Breast epithelium (tissue), 3 donors: ENCODE measurements around the gene NR3C2.

Experiments used
- CTCF ChIP-seq, 3 donors: fragments of 450-650 bp; IDR thresholded peaks; one replicate each; pipeline ENCODE4 v1.5.1; 2016 to 2017; ENCODE audit warnings: antibody characterized with exemption in 3 of 3, mild to moderate bottlenecking in 3 of 3, moderate library complexity in 3 of 3
- POLR2A ChIP-seq: fragments of 450-650 bp; IDR thresholded peaks from one replicate; pipeline ENCODE4 v1.6.1; 2016; ENCODE audit warnings: antibody characterized with exemption, mild to moderate bottlenecking, moderate library complexity

- no peak for TF ChIP-seq POLR2A
- no peak for TF ChIP-seq CTCF (IDR thresholded peaks at IDR 0.05)
Measured at GRCh38 chr4:148069086-148069894, 372.9 kb downstream of the NR3C2 start.
